Measurements from ENCODE around the gene LEPROT.
A peak's percentile ranks its signal among the peaks of the same experiment; 100 is the strongest.

LEPROT gene

GRCh38 chr1:65399003-65399402, 21.5 kb upstream of the LEPROT start:
- no peaks in the 10 kb centered on the region for H3K36me3 Mint-ChIP-seq (ENCODE audit: low read depth)
- no peak overlapping the region for H3K4me3 Mint-ChIP-seq
- H3K9me3 Mint-ChIP-seq = no peaks in the 10 kb centered on the region
- peaks cover 22% of the 10 kb centered on the region for H3K4me1 Mint-ChIP-seq (ENCODE audit: low read depth)
- no peaks in the 10 kb centered on the region for H3K27me3 Mint-ChIP-seq
- H3K27ac Mint-ChIP-seq = no peak overlapping the region

- H3K27ac Mint-ChIP-seq = no peak overlapping the region
- no peak overlapping the region for H3K4me3 Mint-ChIP-seq
- peaks cover 3% of the 10 kb centered on the region for H3K36me3 Mint-ChIP-seq (ENCODE audit: low read depth)
- peaks cover 4% of the 10 kb centered on the region for H3K4me1 Mint-ChIP-seq (ENCODE audit: low read depth)
- H3K27me3 Mint-ChIP-seq = no peaks in the 10 kb centered on the region
- H3K9me3 Mint-ChIP-seq = no peaks in the 10 kb centered on the region
These were observed 18.9 kb upstream of the LEPROT start for GRCh38 chr1:65401612-65402011.

- H3K27me3 Mint-ChIP-seq = peaks cover 4% of the 10 kb centered on the region
- H3K9me3 Mint-ChIP-seq = peaks cover 4% of the 10 kb centered on the region
- H3K4me3 Mint-ChIP-seq = no peak overlapping the region
- H3K4me1 Mint-ChIP-seq (ENCODE audit: low read depth) = no peaks in the 10 kb centered on the region
- peaks cover 18% of the 10 kb centered on the region for H3K36me3 Mint-ChIP-seq (ENCODE audit: low read depth)
- no peak overlapping the region for H3K27ac Mint-ChIP-seq
These were observed 15.5 kb upstream of the LEPROT start for GRCh38 chr1:65404941-65405340.

GRCh38 chr1:65407877-65408276, 12.6 kb upstream of the LEPROT start:
- Mint-ChIP-seq H3K4me1 (ENCODE audit: low read depth) (no peaks in the 10 kb centered on the region), H3K4me3 (no peak overlapping the region), H3K27ac (no peak overlapping the region), H3K27me3 (peaks cover 12% of the 10 kb centered on the region), H3K9me3 (peaks cover 4% of the 10 kb centered on the region), H3K36me3 (ENCODE audit: low read depth) (peaks cover 20% of the 10 kb centered on the region)

GRCh38 chr1:65409314-65409713, 11.2 kb upstream of the LEPROT start:
- Mint-ChIP-seq H3K4me3 (no peak overlapping the region), H3K27ac (no peak overlapping the region), H3K36me3 (ENCODE audit: low read depth) (peaks cover 20% of the 10 kb centered on the region)

GRCh38 chr1:65409816-65410326, 10.6 kb upstream of the LEPROT start:
- H3K4me1 Mint-ChIP-seq (ENCODE audit: low read depth) = no peaks in the 10 kb centered on the region
- H3K4me3 Mint-ChIP-seq = no peak overlapping the region
- H3K27ac Mint-ChIP-seq = no peak overlapping the region
- H3K36me3 Mint-ChIP-seq (ENCODE audit: low read depth) = peaks cover 20% of the 10 kb centered on the region
- peaks cover 12% of the 10 kb centered on the region for H3K27me3 Mint-ChIP-seq
- peaks cover 4% of the 10 kb centered on the region for H3K9me3 Mint-ChIP-seq

More at GRCh38 chr1:65409314-65409713, 11.2 kb upstream of the LEPROT start:
- Mint-ChIP-seq H3K9me3 (peaks cover 4% of the 10 kb centered on the region), H3K4me1 (ENCODE audit: low read depth) (no peaks in the 10 kb centered on the region), H3K27me3 (peaks cover 12% of the 10 kb centered on the region)

GRCh38 chr1:65412256-65412983, 8.0 kb upstream of the LEPROT start:
- Mint-ChIP-seq H3K4me3 (no peak overlapping the region), H3K4me1 (ENCODE audit: low read depth) (no peaks in the 10 kb centered on the region)

GRCh38 chr1:65412984-65413375, 7.5 kb upstream of the LEPROT start:
- no peak overlapping the region for H3K4me3 Mint-ChIP-seq
- no peaks in the 10 kb centered on the region for H3K4me1 Mint-ChIP-seq (ENCODE audit: low read depth)
- H3K27me3 Mint-ChIP-seq = peaks cover 12% of the 10 kb centered on the region
- peaks cover 15% of the 10 kb centered on the region for H3K36me3 Mint-ChIP-seq (ENCODE audit: low read depth)
- peaks cover 4% of the 10 kb centered on the region for H3K9me3 Mint-ChIP-seq
- H3K27ac Mint-ChIP-seq = no peak overlapping the region

More at GRCh38 chr1:65412256-65412983, 8.0 kb upstream of the LEPROT start:
- Mint-ChIP-seq H3K27me3 (peaks cover 12% of the 10 kb centered on the region), H3K36me3 (ENCODE audit: low read depth) (peaks cover 16% of the 10 kb centered on the region), H3K27ac (no peak overlapping the region), H3K9me3 (peaks cover 4% of the 10 kb centered on the region)

GRCh38 chr1:65414538-65414937, 5.9 kb upstream of the LEPROT start:
- Mint-ChIP-seq H3K4me3 (no peak overlapping the region), H3K36me3 (ENCODE audit: low read depth) (peaks cover 6% of the 10 kb centered on the region), H3K27ac (no peak overlapping the region), H3K4me1 (ENCODE audit: low read depth) (peaks cover 8% of the 10 kb centered on the region), H3K27me3 (peaks cover 12% of the 10 kb centered on the region), H3K9me3 (peaks cover 4% of the 10 kb centered on the region)

GRCh38 chr1:65416767-65417166, 3.7 kb upstream of the LEPROT start:
- Mint-ChIP-seq H3K9me3 (no peaks in the 10 kb centered on the region), H3K4me1 (ENCODE audit: low read depth) (peaks cover 13% of the 10 kb centered on the region), H3K27ac (no peak overlapping the region), H3K36me3 (ENCODE audit: low read depth) (no peaks in the 10 kb centered on the region), H3K27me3 (no peaks in the 10 kb centered on the region), H3K4me3 (no peak overlapping the region)

- no peak overlapping the region for H3K4me3 Mint-ChIP-seq
- no peaks in the 10 kb centered on the region for H3K27me3 Mint-ChIP-seq
- H3K36me3 Mint-ChIP-seq (ENCODE audit: low read depth) = no peaks in the 10 kb centered on the region
- H3K27ac Mint-ChIP-seq = no peak overlapping the region
- peaks cover 13% of the 10 kb centered on the region for H3K4me1 Mint-ChIP-seq (ENCODE audit: low read depth)
- no peaks in the 10 kb centered on the region for H3K9me3 Mint-ChIP-seq
These were observed 2.7 kb upstream of the LEPROT start for GRCh38 chr1:65417729-65418128.

GRCh38 chr1:65418522-65419185, 1.8 kb upstream of the LEPROT start:
- H3K27ac Mint-ChIP-seq = no peak overlapping the region
- no peaks in the 10 kb centered on the region for H3K9me3 Mint-ChIP-seq
- no peaks in the 10 kb centered on the region for H3K27me3 Mint-ChIP-seq
- H3K4me3 Mint-ChIP-seq = no peak overlapping the region
- no peaks in the 10 kb centered on the region for H3K36me3 Mint-ChIP-seq (ENCODE audit: low read depth)
- peaks cover 13% of the 10 kb centered on the region for H3K4me1 Mint-ChIP-seq (ENCODE audit: low read depth)

- H3K27me3 Mint-ChIP-seq = no peaks in the 10 kb centered on the region
- no peak overlapping the region for H3K4me3 Mint-ChIP-seq
- no peaks in the 10 kb centered on the region for H3K36me3 Mint-ChIP-seq (ENCODE audit: low read depth)
- peaks cover 13% of the 10 kb centered on the region for H3K4me1 Mint-ChIP-seq (ENCODE audit: low read depth)
- peak overlapping the region; percentile 88 for H3K27ac Mint-ChIP-seq
- H3K9me3 Mint-ChIP-seq = no peaks in the 10 kb centered on the region
These were observed 533 bp upstream of the LEPROT start for GRCh38 chr1:65419681-65420589.

- H3K4me3 Mint-ChIP-seq = no peak overlapping the region
- H3K4me1 Mint-ChIP-seq (ENCODE audit: low read depth) = peaks cover 13% of the 10 kb centered on the region
- no peak overlapping the region for H3K27ac Mint-ChIP-seq
- H3K9me3 Mint-ChIP-seq = no peaks in the 10 kb centered on the region
- H3K36me3 Mint-ChIP-seq (ENCODE audit: low read depth) = peaks cover 14% of the 10 kb centered on the region
- no peaks in the 10 kb centered on the region for H3K27me3 Mint-ChIP-seq
These were observed 1.0 kb downstream of the LEPROT start for GRCh38 chr1:65421351-65422025.
